Stimulated activated CD4-positive, alpha-beta T cell treated with anti-CD3 and anti-CD28 coated beads, Interleukin-12 subunit alpha, Interleukin-12 subunit beta, amount 100 ng/mL, for 24 hours (primary cell): ENCODE results near the gene POC1A.

Experiments
- DNase-seq, 2 experiments: peaks; one replicate each; pipeline ENCODE4 v3.0.0-alpha.2; 2020; ENCODE audit warnings: low read depth in 2 of 2

Gene POC1A

DNA sequence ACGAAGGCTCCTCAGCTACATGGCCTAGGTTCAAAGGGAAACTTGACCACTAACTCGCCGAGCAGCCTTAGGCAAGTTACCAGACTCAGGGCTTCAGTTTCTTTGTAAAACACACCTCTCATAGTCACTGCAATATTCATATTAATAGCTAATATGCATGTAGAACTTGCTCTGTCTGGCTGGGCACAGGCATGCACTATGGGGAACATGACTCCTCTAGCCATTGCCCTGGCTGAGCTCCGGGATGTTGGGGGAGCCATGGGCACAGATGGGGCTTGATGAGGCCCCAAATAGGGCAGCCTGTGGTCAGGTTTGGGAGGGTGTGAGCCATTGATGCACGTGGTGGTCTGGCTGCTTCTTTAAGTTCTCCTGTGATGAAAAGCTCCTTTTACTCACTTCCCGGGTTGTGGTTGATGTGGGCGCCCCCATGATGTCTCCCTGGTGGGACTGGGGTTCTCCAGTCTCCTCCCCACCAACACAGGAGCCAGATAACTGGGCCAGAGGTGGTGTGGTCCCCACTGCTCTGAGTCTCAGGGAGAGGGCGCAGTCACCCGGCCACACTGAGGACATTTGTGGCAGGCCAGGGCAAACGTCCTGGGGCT, 68.4 kb downstream of the POC1A start:
- DNase-seq, result no peak

DNA sequence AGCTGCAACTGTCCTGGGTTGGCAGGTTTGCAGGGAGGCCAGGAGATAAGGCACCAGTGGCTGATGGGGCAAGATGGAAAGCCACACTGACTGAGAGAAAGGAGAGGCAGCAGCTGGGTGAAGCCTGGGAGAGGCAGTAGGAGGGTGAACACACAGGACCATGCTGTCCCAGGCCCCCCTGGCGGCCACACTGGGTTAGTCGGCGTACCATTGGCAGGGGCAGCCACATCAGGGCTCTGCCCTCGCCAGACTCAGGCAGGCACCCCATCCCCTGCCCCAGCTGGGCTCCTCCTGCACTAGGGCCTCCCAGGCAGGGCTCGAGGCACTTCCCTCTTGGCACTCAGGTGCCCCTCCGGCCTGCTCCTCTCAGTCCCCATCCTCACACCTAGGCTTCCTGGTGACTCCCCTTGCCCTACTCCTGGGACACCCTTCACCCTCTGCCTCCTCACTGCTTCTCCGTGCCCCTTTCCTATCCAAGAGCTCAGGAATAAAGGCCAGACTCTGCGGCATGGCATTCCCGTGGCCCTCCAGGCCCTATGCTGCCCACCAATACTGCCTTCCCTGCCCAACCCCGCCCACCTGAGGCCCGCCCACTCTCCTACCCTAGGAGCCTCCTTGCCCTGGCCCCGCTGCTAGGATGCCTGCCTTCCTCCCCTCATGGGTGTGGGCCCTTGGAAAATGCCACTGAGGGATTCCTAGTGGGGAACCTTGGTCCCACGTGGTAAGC, 69.1 kb downstream of the POC1A start:
- no peak for DNase-seq

DNA sequence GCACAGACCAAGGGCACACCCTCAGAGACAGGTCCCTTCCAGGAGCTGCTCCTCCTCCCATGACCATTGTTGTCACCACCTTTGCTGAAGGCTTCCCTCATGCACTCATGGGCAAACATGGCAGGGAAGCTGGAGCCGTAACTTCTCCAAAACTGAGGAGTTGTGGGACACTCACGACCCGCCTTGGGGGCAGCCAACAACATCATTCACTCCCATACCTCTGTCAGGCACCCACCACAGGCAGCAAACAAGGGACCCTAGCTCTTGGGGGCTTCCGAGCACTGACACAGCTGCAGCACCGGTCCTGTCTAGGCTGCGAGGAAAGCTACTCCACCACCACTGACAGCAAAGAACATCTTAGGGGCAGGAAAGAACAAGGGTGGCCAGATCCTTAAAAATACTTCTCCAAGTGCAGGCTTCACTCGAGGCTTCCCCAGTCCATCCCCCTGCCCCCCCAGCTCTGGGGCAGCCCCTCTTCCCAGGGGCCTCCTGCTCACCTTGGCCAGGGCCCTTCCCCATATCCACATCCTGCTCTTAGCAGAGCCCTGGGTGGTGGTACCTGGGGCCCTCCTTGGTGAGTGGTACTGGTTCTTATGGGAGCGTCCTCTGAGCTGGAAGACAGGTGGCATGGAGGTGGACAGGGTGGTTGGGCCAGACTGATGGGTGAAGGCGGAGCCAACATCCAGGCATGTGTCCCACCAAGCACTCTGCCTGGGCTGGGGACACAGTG, 69.8 kb downstream of the POC1A start:
- no peak for DNase-seq

DNA sequence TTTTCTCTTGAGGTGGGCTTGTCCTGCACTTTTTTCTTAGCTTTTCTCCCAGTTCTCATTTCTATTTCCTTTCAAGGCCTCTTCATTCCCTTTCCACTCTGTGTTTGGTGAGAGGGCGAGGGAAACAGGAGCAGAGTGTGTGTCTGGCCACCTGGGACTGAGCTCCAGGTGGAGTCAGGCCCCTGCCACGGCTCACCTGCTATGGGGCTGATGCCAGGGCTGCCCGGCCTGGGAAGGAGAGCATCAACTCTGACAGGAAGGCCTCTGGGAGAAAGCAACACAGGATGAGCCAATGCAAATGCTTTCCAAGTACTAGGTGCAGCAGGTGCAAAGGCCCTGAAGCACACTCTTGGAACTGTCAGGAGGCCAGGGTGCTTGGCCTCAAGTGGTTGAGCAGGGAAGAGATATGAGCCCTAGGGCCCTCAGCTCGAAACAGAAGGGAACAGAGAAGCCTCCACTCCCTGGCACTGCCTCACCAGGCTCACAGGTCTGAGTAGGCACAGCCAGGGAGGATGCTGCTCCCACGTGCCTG, 70.6 kb downstream of the POC1A start:
- DNase-seq, result no peak

DNA sequence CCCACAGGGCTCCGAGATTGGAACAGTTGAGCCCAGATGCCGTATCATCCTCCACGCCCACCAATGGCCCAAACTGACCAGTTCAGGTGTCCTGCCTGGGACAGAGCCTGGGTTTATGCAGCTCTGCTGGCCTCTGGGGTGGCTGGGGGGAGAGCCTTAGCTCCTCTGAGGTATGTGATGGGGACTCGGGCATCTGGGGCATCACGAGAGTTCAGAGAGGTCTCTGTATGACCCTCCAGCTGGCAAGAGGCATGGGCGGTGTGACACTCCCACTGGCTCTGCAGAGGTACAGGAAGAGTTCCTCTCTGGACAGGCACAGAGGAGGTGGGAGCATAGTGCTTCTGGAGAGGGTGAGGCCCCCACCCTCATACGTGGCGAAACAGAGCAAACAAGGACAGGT, 71.3 kb downstream of the POC1A start:
- no peak for DNase-seq

DNA sequence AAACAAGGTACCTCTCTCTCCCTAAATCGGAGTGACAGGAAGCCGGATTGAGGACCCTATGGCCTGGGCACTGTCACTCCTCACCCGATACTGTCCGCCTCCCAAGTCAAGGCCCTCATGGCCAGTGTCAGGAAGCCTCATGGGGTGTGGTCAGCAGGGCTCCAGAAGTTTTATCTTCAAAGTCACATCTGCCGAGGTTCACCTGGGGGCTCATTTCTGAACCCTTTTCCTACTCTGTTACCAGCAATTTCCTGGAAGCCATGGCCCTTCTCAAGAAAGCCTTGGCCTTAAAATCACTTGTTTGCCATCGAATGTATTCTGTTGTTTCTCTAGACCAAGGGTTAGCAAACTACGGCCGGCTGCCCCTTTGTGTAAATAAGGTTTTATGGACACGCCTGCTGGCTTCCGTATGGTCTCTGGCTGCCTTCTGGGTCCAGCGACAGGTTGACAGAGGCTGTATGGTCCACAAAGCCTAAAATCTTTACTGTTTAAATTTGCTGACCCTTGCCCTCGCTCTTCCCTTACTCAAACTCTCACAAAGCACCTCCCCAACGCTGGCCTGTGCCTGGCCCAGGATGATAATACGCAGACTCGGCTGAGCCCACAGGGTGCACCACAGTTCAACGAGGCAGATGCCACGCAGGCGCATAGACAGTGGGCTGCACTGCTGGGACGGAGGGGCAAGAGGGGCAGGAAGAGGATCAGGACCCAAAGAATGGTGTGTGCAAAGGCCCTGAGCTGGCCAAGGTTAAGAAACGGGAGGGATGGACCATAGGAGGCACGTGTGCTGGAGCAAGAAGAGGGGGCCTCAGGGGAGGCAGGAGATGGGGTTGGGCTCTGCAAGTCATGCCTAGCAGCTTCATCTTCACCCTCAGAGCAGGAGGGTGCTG, 73.1 kb downstream of the POC1A start:
- no peak for DNase-seq

DNA sequence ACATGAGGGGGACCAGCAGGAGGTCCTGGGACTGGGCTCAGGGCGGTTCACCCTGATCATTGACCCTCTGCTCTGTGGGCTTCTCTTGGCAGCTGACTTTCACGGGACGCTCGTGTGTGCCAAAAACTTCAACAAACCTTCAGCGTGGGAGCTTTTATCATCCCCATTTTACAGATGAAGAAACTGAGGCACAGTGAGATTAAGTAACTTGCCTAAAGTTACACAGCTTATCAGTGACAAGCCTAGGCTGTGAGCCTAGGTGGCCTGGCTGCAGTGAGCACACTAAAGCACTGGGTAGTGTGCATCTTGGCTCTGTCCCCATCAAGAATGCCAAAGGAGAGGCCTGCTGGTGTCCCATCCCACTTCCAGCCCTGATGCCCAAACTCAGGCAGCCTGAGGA, 74.3 kb downstream of the POC1A start:
- no peak for DNase-seq

DNA sequence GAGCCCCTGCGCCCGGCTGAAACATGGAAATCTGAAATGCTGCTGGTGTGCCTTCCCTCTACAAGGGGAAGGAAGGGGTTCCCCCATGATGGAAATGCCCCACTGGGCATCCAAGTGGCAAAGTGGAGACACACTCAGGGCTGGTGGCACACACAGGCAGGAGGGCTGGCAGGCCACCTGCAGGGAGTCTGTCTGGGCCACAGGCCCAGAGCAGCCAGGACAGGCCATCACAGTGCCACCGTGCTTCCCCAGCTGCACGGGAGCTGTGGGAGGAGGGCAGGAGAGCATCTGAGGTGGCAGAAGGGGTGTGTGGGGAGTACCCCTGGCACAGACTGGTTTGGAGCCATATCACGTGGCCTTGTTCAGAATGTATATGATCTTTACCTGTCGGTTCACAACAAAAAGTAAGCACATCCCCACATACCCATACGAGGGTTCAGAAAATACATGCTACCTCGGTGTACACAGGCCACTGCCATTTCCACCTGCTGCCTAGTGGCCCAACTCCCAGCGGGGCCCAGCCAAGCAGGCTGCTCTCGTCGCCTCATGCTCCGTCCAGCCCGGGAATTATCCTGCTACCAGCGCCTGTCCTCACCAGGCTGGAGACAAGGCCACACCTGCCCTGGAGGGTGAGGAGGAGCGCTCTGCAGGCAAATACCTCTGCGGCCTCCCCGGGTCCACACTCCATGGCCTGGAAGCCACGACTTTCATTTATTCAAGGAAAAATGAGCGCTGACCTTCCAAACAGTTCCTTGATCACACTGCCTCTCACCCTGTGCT, 75.3 kb downstream of the POC1A start:
- DNase-seq, result no peak

DNA sequence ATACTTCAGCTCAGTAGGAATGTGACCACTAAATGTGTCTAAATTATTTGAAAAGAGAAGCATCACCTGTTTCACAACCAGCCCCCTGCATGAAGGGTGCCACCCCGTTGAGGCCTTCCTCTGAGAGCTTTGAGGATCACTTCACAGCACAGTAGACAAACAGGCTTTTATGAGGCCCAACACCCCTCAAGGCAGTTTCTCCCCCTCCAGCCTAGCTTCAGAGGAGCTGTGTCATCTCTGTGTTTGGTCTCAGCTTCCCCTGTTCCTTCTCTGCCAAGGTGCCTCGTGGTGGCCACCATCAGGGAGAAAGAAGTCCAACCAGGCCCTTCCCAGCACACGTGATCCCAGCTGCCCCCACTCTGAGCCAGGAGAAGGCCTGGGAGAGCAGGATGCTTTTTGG, 76.3 kb downstream of the POC1A start:
- no peak for DNase-seq

DNA sequence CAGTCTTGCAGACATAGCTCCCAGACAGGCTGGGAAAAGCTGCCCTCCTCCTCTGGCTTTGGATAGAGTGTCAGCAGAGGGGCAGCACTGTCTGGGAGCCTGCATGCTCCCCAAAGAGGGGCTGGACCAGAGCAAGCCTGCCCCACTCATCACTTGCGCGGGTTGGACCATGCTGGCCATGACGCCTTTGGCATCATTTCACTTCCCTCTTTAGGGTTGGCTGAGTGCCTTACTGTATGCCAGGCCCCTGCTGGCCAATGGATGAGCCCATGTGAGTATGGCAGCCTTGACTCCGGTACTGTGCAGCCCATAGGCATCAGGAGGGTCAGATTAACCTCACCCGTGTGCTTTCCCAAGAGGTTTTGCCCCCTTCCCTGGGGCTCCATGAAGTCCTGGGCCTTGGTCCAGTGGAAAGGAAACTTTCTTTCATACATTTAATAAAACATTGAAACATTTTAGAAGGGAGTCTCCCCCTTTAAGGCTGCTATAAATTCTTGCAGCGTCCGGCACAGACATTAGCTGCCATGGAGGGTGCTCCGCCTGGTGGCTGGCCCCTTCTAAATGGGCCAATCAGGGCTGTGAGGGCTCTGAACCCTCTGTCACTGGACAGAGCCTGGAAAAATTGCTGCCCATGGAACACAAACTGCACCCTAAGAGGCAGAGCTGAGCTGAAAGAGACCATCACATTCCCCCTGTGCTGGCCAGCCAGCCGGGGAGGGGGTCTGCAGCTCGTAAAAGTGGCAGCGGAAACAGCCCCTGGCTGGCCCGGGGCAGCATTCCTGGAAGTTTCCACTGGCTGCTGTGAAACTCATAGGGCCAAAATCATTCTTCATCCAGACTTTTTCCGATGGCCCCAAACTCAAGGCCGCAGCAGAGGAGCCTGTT, 77.1 kb downstream of the POC1A start:
- no peak for DNase-seq

DNA sequence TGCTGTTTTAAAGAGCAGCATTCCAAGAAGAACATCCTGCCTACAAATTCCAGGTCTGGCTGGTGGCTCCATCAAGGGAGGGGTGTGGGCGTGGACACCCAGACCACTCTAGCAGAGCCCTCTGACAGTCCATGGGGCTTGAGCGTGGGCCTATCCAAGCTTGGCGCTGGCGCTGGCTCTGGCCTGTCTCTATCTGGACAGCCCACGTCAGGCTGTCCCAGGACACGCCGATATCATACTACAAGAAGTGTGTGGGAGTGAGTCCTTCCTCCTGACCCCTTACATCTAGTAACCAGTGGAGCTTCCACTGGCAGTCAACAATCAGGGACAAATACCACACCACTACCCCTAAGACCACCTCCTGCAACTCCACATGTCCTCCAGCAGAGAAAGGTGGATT, 80.7 kb downstream of the POC1A start:
- no peak for DNase-seq

DNA sequence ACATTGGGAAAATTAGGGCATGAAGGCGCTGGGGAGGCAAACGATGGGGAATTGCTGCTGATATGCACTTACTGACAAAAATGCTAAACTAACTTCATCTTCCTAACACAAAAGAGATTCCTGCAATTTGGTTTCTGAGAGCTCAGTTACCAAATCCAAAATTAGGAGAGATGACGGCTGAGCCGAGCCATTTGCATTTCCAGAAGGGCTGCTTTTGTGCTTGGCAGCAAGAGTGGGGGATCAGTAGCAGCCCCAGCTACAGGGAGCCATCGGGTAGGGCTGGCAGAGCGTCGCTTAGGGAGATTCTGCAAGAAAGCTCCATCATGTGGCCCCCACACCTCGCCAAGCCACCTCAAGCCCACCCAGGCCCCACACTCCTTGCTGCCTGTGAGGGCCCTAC, 81.8 kb downstream of the POC1A start:
- no peak for DNase-seq

DNA sequence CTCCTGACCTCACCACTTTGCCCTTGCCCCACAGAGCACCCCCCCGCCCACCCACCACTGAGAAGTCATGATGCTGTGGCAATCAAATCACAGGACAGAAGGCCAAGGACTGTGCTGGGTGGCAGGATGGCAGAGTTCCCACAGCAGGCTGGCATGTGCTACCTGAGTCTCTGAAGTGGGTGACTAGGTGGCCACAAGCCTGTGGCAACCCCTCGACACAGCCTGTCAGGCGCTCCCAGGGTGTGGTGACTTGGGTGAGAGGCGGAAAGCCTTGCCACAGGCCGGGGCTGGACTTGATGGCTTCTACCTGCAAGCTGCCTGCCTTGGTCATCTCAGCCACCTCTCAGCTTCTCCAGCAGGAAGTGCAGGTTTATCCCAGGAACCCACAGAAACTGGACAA, 82.2 kb downstream of the POC1A start:
- no peak for DNase-seq

DNA sequence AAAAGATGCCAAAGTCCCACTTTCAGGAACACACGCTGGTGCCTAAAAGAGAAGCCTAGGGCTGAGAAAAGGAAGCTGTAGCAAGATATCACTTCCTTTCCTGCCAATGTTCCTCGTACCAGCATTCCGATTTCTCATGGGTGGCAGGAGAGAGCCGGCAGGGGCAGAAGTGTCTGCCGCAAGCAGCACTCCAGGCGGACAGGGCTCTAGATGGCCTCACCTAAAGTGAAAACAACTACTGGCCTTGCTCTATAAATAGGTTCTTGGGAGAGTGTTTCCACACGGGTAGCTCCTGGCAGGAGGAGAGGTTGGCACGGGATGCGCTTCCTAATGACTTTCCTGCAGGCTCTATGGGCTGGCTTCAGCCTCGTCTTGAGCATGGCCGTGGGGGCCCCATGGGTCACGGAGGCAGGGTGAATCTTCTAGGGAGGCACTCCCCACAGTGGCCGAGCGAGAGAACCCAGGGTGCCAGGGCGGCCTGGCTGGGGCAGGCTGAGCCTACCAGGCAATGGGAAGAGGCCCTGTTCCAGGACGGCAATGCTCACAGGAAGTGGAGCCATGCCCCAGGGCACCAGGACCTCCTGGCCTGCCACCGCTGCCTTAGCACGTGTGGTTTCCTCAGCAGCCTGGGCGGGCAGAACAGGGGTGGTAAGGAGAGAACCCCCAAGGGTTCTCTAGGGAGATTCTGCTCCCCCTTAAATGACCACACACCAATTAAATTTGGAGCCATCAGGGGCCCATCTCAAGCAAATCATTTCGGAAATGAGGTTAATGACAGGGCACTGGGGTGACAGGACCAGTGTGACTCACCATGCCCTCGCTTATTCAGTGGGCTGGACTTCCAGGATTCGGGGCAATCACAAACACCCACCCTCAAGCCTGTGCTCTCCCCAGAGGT, 83.2 kb downstream of the POC1A start:
- DNase-seq, result no peak

DNA sequence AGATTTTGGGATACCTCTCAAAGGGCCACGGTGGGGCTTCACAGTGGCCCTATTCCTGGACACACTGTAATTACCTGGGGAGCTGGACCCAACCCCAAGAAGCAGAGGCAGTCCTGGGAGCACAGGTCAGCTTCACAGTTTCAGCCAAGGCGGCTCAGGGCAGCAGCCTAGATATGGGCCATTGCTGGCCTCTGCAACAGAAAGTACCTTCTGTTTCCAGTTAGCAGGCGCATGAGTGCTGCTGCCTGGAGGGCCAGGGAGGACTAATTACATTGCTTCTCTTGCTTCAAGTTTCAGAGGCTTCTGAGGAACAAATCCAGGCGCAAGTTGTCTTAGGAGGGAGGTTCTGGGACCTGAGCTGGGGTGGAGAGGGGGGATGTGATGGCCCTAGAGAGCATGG, 84.4 kb downstream of the POC1A start:
- no peak for DNase-seq

DNA sequence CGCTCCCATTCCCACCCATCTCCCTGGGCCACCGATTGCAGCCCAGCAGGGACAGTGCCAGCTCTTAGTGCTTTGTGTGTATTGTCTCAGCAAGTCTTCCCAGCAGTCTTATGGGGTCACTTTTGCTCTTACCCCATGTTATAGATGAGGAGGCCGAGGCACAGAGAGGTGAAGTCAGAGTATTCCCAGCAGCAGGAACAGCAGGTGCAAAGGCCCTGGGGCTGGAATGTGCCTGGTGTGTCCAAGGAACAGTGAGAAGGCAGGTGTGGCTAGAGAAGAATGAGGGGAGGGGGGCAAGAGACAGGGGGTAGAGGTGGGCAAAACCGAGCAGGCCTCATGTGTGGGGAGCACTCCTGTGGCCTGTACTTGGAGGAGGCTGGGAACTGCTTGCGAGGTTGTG, 85.1 kb downstream of the POC1A start:
- no peak for DNase-seq

DNA sequence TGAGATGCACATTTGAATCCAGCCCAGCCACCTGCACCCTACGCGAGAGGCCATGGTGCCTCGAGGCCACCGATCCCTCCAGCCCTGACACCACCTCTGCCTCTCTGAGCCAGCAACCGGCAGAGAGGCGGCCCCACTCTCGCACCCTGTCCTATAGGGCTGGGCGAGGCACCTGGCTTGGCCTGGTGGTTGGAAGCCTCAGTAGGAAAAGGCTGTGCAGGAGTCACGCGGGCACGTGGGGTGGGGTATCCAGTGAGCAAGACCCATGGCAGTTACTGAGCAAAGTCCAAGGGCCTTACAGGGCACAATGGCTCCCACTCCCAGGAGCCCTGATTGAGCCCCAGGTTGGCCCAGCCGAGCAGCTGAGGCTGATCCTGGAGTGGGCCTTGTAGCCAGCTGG, 85.5 kb downstream of the POC1A start:
- DNase-seq, result no peak

DNA sequence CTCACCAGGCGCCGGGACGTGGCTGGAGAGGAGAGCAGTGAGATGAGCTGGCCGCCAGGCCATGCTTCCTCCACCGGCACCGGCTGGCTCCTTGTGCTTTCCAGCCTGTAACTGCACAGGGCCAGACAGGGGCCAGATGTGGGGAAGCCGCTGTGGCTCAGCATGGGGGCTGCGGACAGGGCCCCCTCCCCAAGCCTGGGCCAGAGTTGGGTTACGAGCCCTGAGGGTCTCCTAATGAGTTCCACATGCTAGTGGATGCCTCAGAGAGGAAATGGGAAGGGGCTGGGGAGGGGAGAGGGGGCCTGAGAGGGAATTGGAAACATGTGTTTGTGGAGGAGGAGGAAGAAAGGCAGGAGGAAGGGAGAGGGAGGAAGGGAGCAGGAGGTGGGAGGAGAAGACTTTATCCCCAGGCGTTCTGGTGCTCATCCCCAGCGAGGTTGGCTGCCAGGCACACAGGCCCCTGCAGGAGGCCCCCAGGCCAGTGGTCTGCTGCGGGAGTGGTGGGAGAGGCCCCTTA, 86.1 kb downstream of the POC1A start:
- DNase-seq, result no peak

DNA sequence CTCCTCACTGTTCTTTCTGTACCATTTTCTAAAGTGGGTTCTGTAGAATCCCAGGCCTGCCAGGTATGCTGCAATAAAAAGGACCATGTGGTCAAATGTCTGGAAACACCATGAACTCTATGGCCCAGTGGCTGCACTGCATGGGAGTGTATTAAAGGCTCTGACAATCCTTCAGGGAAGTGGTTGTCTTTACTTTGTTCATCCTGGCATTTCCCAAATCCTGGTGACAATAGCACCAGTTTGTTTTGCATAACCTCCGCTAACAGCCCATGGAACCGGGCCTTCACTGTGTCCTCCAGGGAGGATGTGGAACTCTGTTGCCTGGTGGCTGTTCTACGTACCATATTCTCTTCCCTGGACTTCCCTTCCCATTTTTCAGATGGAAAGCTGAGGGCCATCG, 86.7 kb downstream of the POC1A start:
- no peak for DNase-seq
